GM23248 (cell line): Measurements from ENCODE around the gene OR51F2.

Experiments used
- EZH2 ChIP-seq: fragments of 200-600 bp; sonication (generic); IDR thresholded peaks from 2 replicates; pipeline ENCODE4 v1.6.1; 2018; ENCODE audit warnings: antibody characterized with exemption, mild to moderate bottlenecking; ENCODE audit not compliant: insufficient read depth, poor library complexity, severe bottlenecking
- EZH2phosphoT487 ChIP-seq: fragments of 200-600 bp; sonication (generic); IDR thresholded peaks from 2 replicates; pipeline ENCODE4 v1.6.1; 2018; ENCODE audit warnings: antibody characterized with exemption, moderate library complexity, mild to moderate bottlenecking, low read depth; ENCODE audit not compliant: insufficient read depth

GRCh38 chr11:4826425-4826824, 5.3 kb downstream of the OR51F2 start:
- no peak for TF ChIP-seq EZH2
- TF ChIP-seq EZH2phosphoT487 = no peak
